ENCODE data around the gene CYP1B1. TPM values are rescaled to one million over a fixed set of nuclear protein-coding genes. Genes with fewer than 3 reads are reported as not detected.

CYP1B1 gene
- total and polyA plus RNA-seq, 2 donors from 2014 or later: 7.7 to 79.2 TPM

GRCh38 chr2:38095996-38096861 is 20.3 kb upstream of the CYP1B1 start:
- intact Hi-C loops (cut with DNase I): no loop called here
- H3K4me1 ChIP-seq (ENCODE audit: control insufficient read depth in 2 of 3, insufficient read depth in 2 of 3, low read depth in 1 of 3, low read length in 3 of 3): peaks cover 16 to 23% (median 21%) of the 10 kb centered on the region in 3 donors
- H3K4me3 ChIP-seq (ENCODE audit: low read length in 3 of 3): no peak overlapping the region
- H3K27ac ChIP-seq (ENCODE audit: low read depth in 2 of 2, low read length in 2 of 2): peak overlapping the region; percentile 16 to 64
- H3K9ac ChIP-seq (ENCODE audit: low read length in 3 of 3): no peak overlapping the region
- no peak for TF ChIP-seq CTCF (IDR thresholded peaks at IDR 0.05; ENCODE audit: borderline replicate concordance, extremely low read depth, insufficient read depth)
- H3K36me3 ChIP-seq (ENCODE audit: control insufficient read depth in 2 of 3, insufficient read depth in 3 of 3, low read length in 3 of 3): no peaks in the 10 kb centered on the region
- H3K27me3 ChIP-seq (ENCODE audit: control insufficient read depth, insufficient read depth, low read length): no peaks in the 10 kb centered on the region
- H3K9me3 ChIP-seq (ENCODE audit: control insufficient read depth in 2 of 3, insufficient read depth in 1 of 3, low read length in 3 of 3): no peaks in the 10 kb centered on the region
- FAIRE-seq: no peak
- peak in 4 of 5 donors; percentile 72 to 92 (median 84) for DNase-seq

- Histone ChIP-seq H3K36me3 (ENCODE audit: control insufficient read depth in 2 of 3, insufficient read depth in 3 of 3, low read length in 3 of 3) (no peaks in the 10 kb centered on the region), H3K27me3 (ENCODE audit: control insufficient read depth, insufficient read depth, low read length) (no peaks in the 10 kb centered on the region), H3K4me1 (ENCODE audit: control insufficient read depth in 2 of 3, insufficient read depth in 2 of 3, low read depth in 1 of 3, low read length in 3 of 3) (peaks cover 16 to 23% (median 21%) of the 10 kb centered on the region in 3 donors), H3K4me3 (ENCODE audit: low read length in 3 of 3) (no peak overlapping the region), H3K9ac (ENCODE audit: low read length in 3 of 3) (no peak overlapping the region), H3K27ac (ENCODE audit: low read depth in 2 of 2, low read length in 2 of 2) (peak overlapping the region in 1 of 2 donors; percentile 16), H3K9me3 (ENCODE audit: control insufficient read depth in 2 of 3, insufficient read depth in 1 of 3, low read length in 3 of 3) (no peaks in the 10 kb centered on the region)
- FAIRE-seq (no peak), DNase-seq (peak in 1 of 5 donors; percentile 65)
- no peak for TF ChIP-seq CTCF (IDR thresholded peaks at IDR 0.05; ENCODE audit: borderline replicate concordance, extremely low read depth, insufficient read depth)
- intact Hi-C loops (cut with DNase I): no loop called here
Observed at GRCh38 chr2:38095079-38095995, 19.4 kb upstream of the CYP1B1 start.

GRCh38 chr2:38093527-38094165 is 17.7 kb upstream of the CYP1B1 start:
- no peak overlapping the region for H3K9ac ChIP-seq (ENCODE audit: low read length in 3 of 3)
- peaks cover 10 to 19% (median 17%) of the 10 kb centered on the region in 3 donors for H3K4me1 ChIP-seq (ENCODE audit: control insufficient read depth in 2 of 3, insufficient read depth in 2 of 3, low read depth in 1 of 3, low read length in 3 of 3)
- H3K9me3 ChIP-seq (ENCODE audit: control insufficient read depth in 2 of 3, insufficient read depth in 1 of 3, low read length in 3 of 3): no peaks in the 10 kb centered on the region
- TF ChIP-seq CTCF (IDR thresholded peaks at IDR 0.05; ENCODE audit: borderline replicate concordance, extremely low read depth, insufficient read depth): no peak
- no peak overlapping the region for H3K4me3 ChIP-seq (ENCODE audit: low read length in 3 of 3)
- H3K27me3 ChIP-seq (ENCODE audit: control insufficient read depth, insufficient read depth, low read length): no peaks in the 10 kb centered on the region
- no peaks in the 10 kb centered on the region for H3K36me3 ChIP-seq (ENCODE audit: control insufficient read depth in 2 of 3, insufficient read depth in 3 of 3, low read length in 3 of 3)
- FAIRE-seq: no peak
- intact Hi-C loops (cut with DNase I): no loop called here
- H3K27ac ChIP-seq (ENCODE audit: low read depth in 2 of 2, low read length in 2 of 2): no peak overlapping the region
- DNase-seq: no peak

Measured in kidney (tissue), 14 donors.